Activated T-cell treated with anti-CD3 and anti-CD28 coated beads, Interleukin-2, amount 50 U/mL, for 1 hour (primary cell): ENCODE data around the gene GPR68.
"Not testable (repeated sequence)": the region's sequence is repeated elsewhere in the genome, so short reads cannot be mapped to it uniquely, and the experiment has no call there.

ENCODE experiments used
- DNase-seq: peaks from one replicate; pipeline ENCODE4 v3.0.0-alpha.2; 2020

Gene GPR68

GRCh38 chr14:91252871-91253794, 8.6 kb upstream of the GPR68 start:
- peak; percentile 74 for DNase-seq

- no peak for DNase-seq
These were observed 6.4 kb upstream of the GPR68 start for GRCh38 chr14:91250912-91251311.

DNA sequence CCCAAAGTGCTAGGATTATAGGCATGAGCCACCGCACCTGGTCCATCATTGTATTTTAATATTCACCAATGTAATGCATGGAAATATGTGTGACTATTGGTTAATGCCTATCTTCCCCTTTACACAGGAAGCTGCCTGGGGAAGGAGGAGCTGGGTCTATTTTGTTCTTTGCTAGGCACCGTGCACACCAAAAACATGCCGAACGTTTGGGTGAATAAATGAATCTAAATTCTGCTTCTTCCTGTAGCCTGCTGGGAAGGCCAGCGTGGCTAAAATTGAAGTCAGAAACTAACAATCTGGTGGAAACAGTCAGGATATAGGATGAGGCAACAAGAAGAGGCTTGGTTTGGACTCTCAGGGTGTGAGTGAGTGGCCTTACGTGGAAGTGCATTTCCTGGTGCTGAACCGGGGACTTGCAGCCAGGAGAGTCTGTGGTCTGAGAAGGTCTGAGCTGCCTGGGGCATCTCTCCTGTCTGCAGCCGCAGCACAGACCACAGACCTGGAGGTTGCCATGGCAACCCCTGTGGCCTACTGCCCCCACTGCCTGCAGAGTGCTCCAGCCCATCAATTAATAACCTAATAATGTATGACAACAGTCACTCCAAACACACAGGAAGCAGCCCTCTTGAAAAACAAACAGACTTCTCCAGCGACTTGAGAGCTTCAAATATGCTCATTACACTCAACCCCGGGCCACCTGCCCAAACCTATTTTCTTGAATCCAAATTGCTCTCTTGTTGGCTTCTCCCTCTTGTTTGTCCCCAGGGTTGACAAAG, 5.5 kb upstream of the GPR68 start:
- peak; percentile 50 for DNase-seq

GRCh38 chr14:91246051-91246852, 1.7 kb upstream of the GPR68 start:
- peak; percentile 67 for DNase-seq

DNA sequence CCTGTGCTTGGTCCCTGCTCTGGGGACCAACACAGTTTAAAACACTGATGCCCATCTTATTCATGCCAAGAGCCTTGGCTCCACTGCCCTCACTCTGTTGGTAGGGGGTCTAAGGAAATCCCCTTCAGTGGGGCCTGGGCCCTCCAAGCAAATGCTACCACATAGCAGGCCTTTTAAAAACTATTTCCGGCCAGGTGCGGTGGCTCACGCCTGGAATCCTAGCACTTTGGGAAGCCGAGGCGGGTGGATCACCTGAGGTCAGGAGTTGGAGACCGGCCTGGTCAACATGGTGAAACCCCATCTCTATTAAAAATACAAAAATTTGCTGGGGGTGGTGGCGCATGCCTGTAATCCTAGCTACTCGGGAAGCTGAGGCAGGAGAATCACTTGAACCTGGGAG, 1.1 kb upstream of the GPR68 start:
- DNase-seq = not testable (repeated sequence)

- DNase-seq = peak; percentile 66
These were observed 525 bp upstream of the GPR68 start for GRCh38 chr14:91245029-91245428.

DNA sequence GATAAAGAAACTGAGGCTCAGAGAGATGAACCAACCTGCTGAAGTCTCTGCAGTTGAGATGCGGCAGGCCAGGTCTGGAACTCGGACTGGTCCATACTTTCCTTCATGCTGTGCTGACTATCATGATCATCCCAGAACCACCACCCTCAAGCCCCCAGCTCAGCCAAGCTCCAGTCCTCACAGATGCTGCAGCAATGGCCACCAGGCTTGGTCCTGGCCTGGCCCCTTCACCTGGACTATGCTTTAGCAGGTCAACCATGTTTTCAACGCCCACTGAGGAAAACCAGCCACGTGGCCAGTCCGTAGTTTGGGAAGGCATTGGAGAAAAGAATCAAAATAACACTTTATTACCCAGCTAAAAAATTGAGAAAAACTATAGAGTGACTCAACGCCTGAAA, 1.4 kb downstream of the GPR68 start:
- peak; percentile 31 for DNase-seq

GRCh38 chr14:91242635-91243034, 1.9 kb downstream of the GPR68 start:
- DNase-seq = no peak

DNA sequence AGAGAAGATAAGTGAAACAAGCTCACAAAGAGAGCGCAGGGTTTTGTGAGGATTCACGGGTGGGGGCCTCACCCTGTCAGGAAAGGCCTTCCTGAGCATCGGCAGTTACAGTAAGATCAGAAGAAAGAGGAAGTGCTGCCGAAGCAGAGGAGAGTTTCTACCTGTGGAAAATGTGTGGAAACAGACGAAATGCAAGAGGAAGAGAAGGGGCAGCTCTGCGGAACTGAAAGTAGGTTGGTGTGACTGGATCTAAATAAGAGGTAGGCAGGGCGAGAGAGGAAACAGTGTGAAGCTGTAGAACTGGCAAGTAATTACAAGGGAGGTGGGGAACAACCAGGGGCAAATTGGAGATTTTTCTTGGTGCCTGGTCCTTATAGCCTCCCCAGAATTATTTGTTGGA, 2.6 kb downstream of the GPR68 start:
- DNase-seq = peak; percentile 36

DNA sequence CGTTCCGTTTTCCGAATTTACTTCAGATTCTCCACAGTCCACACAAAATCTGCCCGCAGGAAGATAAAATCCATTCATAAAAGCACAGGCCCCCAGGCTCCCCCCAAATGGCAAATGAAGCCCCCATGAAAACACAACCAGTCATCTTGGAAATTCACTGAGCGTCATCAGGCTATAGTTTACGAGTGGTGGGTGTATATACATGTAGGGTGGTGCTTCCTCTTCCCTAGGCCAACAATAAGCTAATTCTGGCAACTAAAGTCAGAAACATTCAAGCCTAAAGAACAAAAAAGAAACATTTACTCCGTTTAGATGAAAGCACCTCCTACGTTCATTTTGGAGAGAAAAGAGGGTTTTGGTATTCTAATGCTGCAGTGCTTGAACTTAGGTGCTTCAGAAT, 5.8 kb downstream of the GPR68 start:
- DNase-seq = no peak

- DNase-seq = no peak
These were observed 6.4 kb downstream of the GPR68 start for GRCh38 chr14:91238085-91238484.

DNA sequence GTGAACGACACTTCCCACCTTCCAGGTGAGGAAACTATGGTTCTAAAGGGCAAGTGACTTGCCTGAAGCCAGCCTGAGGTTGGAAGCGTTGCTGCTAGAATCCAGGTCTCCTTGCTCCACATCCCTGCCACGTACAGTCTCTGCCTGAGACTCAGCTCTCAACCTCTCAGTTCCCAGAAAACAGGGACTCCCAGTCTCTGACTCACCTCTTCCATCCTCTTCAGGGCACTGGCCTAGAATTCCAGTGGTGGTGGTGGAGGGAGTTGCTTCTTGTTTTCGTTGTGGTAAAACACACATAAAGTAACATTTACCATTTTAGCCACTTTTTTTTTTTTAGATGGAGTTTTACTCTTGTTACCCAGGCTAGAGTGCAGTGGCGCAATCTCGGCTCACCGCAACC, 7.3 kb downstream of the GPR68 start:
- no peak for DNase-seq

DNA sequence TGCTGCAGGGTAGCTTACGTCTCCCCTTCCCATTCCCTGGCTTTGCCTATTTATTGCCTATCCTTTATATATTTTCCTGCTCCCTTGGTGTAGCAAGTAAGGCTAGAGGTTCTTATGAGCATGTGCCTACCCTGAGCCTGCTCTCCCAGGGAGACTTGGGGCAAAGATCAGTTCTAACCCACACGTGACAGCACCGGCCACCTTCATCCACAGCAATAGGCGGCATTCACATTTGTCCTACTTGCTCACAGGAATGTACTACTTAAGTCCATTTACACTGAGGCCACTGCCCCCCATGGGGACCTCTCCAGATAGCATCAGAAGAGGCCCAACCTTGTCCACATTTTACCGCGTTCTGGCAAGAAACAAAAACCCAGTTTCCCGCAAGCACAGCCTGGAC, 8.7 kb downstream of the GPR68 start:
- no peak for DNase-seq

DNA sequence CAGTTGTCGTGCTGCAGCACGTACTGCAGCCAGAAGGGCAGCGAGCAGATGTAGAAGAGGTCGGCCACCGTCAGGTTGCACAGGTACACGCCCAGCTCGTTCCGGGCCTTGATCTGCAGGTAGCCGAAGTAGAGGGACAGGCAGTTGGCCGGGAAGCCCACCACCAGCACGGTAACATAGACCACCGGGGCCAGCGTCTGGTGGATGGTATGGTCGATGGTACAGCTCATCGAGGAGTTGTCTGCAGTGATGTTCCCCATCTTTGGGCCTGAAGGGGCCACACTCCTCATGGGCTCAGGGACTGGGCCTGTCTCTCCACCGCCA, 9.8 kb downstream of the GPR68 start:
- DNase-seq = no peak

GRCh38 chr14:91233936-91234790, 10.3 kb downstream of the GPR68 start:
- no peak for DNase-seq

DNA sequence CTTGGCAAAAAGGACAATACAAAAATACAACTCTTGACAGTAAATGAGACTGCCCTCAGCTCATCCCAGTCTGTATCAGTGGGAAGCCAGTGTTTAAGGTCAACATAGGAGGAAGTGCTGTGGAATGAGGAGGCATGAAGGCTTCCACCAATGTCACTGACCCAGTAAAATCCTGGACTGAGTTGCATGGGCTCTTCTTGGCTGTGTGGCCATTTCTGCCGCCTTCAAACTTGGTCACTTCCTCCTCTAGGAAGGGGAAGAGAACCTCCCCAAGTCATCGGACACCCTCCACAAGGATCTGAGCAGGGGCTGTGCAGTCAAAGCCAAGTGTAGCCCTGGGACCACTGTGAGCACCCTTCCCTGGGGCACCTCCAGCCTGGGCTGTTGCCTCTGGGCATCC, 11.9 kb downstream of the GPR68 start:
- DNase-seq = no peak

GRCh38 chr14:91232052-91232451, 12.5 kb downstream of the GPR68 start:
- DNase-seq = no peak

DNA sequence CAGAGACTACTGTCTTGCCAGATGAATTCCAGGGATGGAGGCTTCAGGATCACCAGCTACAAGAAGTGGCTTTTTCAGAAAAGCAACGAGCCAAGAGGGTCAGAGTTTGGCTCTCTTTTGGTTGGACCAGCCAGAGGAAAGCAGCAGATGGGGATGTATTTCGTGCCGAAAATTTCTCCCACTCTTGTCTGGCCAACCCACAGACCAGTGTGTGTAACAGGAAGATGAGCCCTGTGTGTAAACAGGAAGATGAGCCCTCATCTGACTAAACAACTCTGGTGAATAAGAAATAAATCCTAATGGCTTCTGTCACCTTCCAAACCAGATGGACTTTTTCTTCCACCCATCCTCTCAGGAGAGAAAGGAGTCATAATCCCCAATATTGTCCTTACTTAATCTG, 13.1 kb downstream of the GPR68 start:
- DNase-seq = no peak

DNA sequence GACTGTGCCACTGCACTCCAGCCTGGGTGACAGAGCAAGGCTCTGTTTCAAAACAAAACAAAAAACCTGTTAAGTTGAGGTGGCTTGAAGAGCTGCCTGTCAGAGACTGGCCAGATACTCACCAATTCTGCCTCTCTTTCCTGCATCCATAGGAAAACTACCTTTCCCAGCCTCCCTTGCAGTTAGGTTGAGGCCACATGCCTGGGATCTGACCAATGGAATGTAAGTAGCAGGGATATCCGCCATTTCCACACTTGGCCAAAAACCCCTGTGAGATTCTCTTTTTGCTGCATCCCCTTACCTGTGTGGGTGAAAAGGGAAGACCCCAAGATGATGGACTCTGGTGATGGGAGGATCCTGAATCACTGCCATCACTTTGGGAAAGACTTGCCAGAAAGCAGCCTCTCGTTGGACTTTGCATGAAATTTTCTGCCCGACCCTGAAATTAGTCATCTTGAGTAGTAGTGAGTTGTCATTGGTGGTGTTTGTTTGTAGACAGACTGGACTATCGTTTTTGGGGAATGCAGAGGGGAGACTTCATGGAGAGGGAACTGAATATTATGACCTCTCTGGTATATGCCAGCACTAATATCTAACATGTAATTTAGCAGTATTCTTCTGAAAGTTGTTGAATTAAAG, 14.0 kb downstream of the GPR68 start:
- no peak for DNase-seq

GRCh38 chr14:91229743-91230200, 14.7 kb downstream of the GPR68 start:
- peak; percentile 56 for DNase-seq

DNA sequence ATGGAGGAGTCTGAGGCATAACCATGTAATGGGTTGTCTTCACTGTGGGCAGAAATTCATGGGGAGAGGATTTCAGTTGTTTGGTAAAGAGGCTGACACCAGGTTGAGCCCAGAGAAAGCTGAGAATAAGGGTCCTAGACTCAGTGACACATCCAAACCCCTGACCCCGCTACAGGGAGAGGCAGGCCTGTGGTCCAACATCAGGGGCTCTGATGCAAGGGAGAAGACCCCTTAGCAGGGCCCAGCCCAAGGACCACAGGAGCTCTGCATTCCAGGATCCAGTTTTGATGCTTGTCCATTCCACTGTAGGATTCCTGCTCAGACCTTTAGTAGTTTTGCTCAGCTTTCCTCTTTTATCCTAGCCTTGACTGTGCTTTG, 15.5 kb downstream of the GPR68 start:
- no peak for DNase-seq
